OCI-LY1 (cell line): ENCODE results near the gene SOX2.

Experiments used
- H2AFZ ChIP-seq: fragments of 200-600 bp; sonication (generic), shearing (Covaris generic); 2 replicates; pipeline ENCODE4 v1.6.0; 2014; ENCODE audit warnings: antibody characterized with exemption, mild to moderate bottlenecking, low read length
- H3F3A ChIP-seq: fragments of 200-600 bp; sonication (generic), shearing (Covaris generic); 2 replicates; pipeline ENCODE4 v1.6.0; 2014; ENCODE audit warnings: mild to moderate bottlenecking, antibody characterized with exemption, low read length, moderate library complexity; ENCODE audit not compliant: insufficient read depth
- H3K27ac ChIP-seq: fragments of 200-600 bp; sonication (generic); 2 replicates; pipeline ENCODE4 v1.5.1; 2014; ENCODE audit warnings: low read length, mixed run types, mild to moderate bottlenecking, low read depth; ENCODE audit not compliant: poor library complexity, severe bottlenecking
- H3K27me3 ChIP-seq: fragments of 200-600 bp; sonication (generic); 2 replicates; pipeline ENCODE4 v1.6.0; 2014; ENCODE audit warnings: antibody characterized with exemption, mild to moderate bottlenecking, low read length, moderate library complexity; ENCODE audit not compliant: insufficient read depth
- H3K36me3 ChIP-seq: fragments of 200-600 bp; sonication (generic); 2 replicates; pipeline ENCODE4 v1.6.1; 2014; ENCODE audit warnings: mild to moderate bottlenecking, antibody characterized with exemption, low read length, moderate library complexity, mixed read lengths; ENCODE audit not compliant: insufficient read depth
- H3K4me1 ChIP-seq: fragments of 200-600 bp; sonication (generic); 2 replicates; pipeline ENCODE4 v1.5.1; 2014; ENCODE audit warnings: mild to moderate bottlenecking, low read length, moderate library complexity; ENCODE audit not compliant: insufficient read depth, severe bottlenecking
- H3K4me2 ChIP-seq: fragments of 200-600 bp; sonication (generic), shearing (Covaris generic); 2 replicates; pipeline ENCODE4 v1.6.1; 2014; ENCODE audit warnings: low read length
- H3K4me3 ChIP-seq: fragments of 200-600 bp; sonication (generic); 2 replicates; pipeline ENCODE4 v1.5.1; 2014; ENCODE audit warnings: low read length, low read depth, mild to moderate bottlenecking, mixed read lengths; ENCODE audit not compliant: poor library complexity, severe bottlenecking
- H3K79me2 ChIP-seq: fragments of 200-600 bp; shearing (Covaris generic); 2 replicates; pipeline ENCODE4 v1.6.1; 2016; ENCODE audit warnings: mixed run types, low read length, mixed read lengths; ENCODE audit not compliant: insufficient read depth
- H3K9ac ChIP-seq: fragments of 200-600 bp; sonication (generic), shearing (Covaris generic); 2 replicates; pipeline ENCODE4 v1.6.1; 2014; ENCODE audit warnings: mild to moderate bottlenecking, low read length, mixed read lengths
- H3K9me2 ChIP-seq: fragments of 200-600 bp; sonication (generic), shearing (Covaris generic); 2 replicates; pipeline ENCODE4 v1.6.1; 2014; ENCODE audit warnings: low read depth, mild to moderate bottlenecking, low read length, mixed read lengths
- H3K9me3 ChIP-seq: fragments of 200-600 bp; shearing (Covaris generic); 2 replicates; pipeline ENCODE4 v1.6.1; 2014; ENCODE audit warnings: low read length, mixed read lengths
- H4K20me1 ChIP-seq: fragments of 200-600 bp; sonication (generic), shearing (Covaris generic); 2 replicates; pipeline ENCODE4 v1.6.0; 2016; ENCODE audit warnings: mild to moderate bottlenecking, low read length; ENCODE audit not compliant: insufficient read depth
- CTCF ChIP-seq: fragments of 200-600 bp; sonication (generic), shearing (Covaris generic); IDR thresholded peaks from 2 replicates; pipeline ENCODE4 v1.5.1; 2017; ENCODE audit warnings: mild to moderate bottlenecking, antibody characterized with exemption, low read length, moderate library complexity, mixed read lengths
- EZH2 ChIP-seq: fragments of 200-600 bp; sonication (generic), shearing (Covaris generic); IDR thresholded peaks from 2 replicates; pipeline ENCODE4 v1.8.0; 2017; ENCODE audit warnings: borderline replicate concordance, mixed run types, mild to moderate bottlenecking, antibody characterized with exemption, low read length, moderate library complexity, mixed read lengths

Gene SOX2

GRCh38 chr3:181710345-181711291 is 1.1 kb upstream of the SOX2 start:
- no peaks in the 10 kb centered on the region for H3F3A ChIP-seq
- no peaks in the 10 kb centered on the region for H3K27me3 ChIP-seq
- H3K9ac ChIP-seq: peak overlapping the region; percentile 14; the same call in 1 of the 2 replicates
- H3K27ac ChIP-seq: peak overlapping the region; percentile 82
- H2AFZ ChIP-seq: no peak overlapping the region
- peaks cover 80% of the 10 kb centered on the region for H3K4me1 ChIP-seq
- peak overlapping the region; percentile 0 for H3K4me3 ChIP-seq
- H4K20me1 ChIP-seq: no peaks in the 10 kb centered on the region
- H3K4me2 ChIP-seq: peak overlapping the region; percentile 30
- no peaks in the 10 kb centered on the region for H3K9me2 ChIP-seq
- H3K9me3 ChIP-seq: no peaks in the 10 kb centered on the region
- H3K79me2 ChIP-seq: peaks cover 18% of the 10 kb centered on the region
- peaks cover 11% of the 10 kb centered on the region; the same call in 1 of the 2 replicates for H3K36me3 ChIP-seq
- TF ChIP-seq EZH2: no peak
- TF ChIP-seq CTCF: no peak

DNA sequence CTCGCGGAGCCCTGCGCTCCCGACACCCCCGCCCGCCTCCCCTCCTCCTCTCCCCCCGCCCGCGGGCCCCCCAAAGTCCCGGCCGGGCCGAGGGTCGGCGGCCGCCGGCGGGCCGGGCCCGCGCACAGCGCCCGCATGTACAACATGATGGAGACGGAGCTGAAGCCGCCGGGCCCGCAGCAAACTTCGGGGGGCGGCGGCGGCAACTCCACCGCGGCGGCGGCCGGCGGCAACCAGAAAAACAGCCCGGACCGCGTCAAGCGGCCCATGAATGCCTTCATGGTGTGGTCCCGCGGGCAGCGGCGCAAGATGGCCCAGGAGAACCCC is 464 bp downstream of the SOX2 start:
- no peaks in the 10 kb centered on the region for H3F3A ChIP-seq
- H3K9me2 ChIP-seq: no peaks in the 10 kb centered on the region
- peaks cover 73% of the 10 kb centered on the region for H3K4me1 ChIP-seq
- H3K9me3 ChIP-seq: no peaks in the 10 kb centered on the region
- H3K36me3 ChIP-seq: peaks cover 18% of the 10 kb centered on the region
- no peak overlapping the region for H2AFZ ChIP-seq
- H3K4me2 ChIP-seq: no peak overlapping the region
- H4K20me1 ChIP-seq: no peaks in the 10 kb centered on the region
- H3K27ac ChIP-seq: no peak overlapping the region
- H3K9ac ChIP-seq: no peak overlapping the region
- no peak overlapping the region for H3K4me3 ChIP-seq
- no peak for TF ChIP-seq EZH2
- TF ChIP-seq CTCF: no peak
- H3K27me3 ChIP-seq: no peaks in the 10 kb centered on the region
- H3K79me2 ChIP-seq: peaks cover 34% of the 10 kb centered on the region

DNA sequence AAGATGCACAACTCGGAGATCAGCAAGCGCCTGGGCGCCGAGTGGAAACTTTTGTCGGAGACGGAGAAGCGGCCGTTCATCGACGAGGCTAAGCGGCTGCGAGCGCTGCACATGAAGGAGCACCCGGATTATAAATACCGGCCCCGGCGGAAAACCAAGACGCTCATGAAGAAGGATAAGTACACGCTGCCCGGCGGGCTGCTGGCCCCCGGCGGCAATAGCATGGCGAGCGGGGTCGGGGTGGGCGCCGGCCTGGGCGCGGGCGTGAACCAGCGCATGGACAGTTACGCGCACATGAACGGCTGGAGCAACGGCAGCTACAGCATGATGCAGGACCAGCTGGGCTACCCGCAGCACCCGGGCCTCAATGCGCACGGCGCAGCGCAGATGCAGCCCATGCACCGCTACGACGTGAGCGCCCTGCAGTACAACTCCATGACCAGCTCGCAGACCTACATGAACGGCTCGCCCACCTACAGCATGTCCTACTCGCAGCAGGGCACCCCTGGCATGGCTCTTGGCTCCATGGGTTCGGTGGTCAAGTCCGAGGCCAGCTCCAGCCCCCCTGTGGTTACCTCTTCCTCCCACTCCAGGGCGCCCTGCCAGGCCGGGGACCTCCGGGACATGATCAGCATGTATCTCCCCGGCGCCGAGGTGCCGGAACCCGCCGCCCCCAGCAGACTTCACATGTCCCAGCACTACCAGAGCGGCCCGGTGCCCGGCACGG is 991 bp downstream of the SOX2 start:
- H3F3A ChIP-seq: no peaks in the 10 kb centered on the region
- H3K4me3 ChIP-seq: peak overlapping the region; percentile 79
- H3K9me3 ChIP-seq: no peaks in the 10 kb centered on the region
- H3K4me1 ChIP-seq: peaks cover 68% of the 10 kb centered on the region
- TF ChIP-seq CTCF: no peak
- no peak for TF ChIP-seq EZH2
- no peaks in the 10 kb centered on the region for H3K9me2 ChIP-seq
- peaks cover 19% of the 10 kb centered on the region for H3K36me3 ChIP-seq
- peaks cover 39% of the 10 kb centered on the region for H3K79me2 ChIP-seq
- H3K27me3 ChIP-seq: no peaks in the 10 kb centered on the region
- H2AFZ ChIP-seq: no peak overlapping the region
- H4K20me1 ChIP-seq: no peaks in the 10 kb centered on the region
- H3K4me2 ChIP-seq: peak overlapping the region; percentile 75
- peak overlapping the region; percentile 88 for H3K27ac ChIP-seq
- peak overlapping the region; percentile 86 for H3K9ac ChIP-seq
